Activated naive CD8-positive, alpha-beta T cell treated with anti-CD3 and anti-CD28 coated beads for 36 hours (primary cell): ENCODE results near the gene MEGF11. TPM values are rescaled to one million over a fixed set of nuclear protein-coding genes. Genes with fewer than 3 reads are reported as not detected.
A peak's percentile ranks its signal among the peaks of the same experiment; 100 is the strongest.

Source experiments
- DNase-seq: peaks from one replicate; pipeline ENCODE4 v3.0.0; 2021
- H3K27ac Mint-ChIP-seq: one replicate; pipeline ENCODE4 v1.8.0; 2022; ENCODE audit warnings: mild to moderate bottlenecking, moderate library complexity, mixed read lengths
- H3K27me3 Mint-ChIP-seq: one replicate; pipeline ENCODE4 v1.8.0; 2022; ENCODE audit warnings: mild to moderate bottlenecking, mixed read lengths
- H3K36me3 Mint-ChIP-seq: one replicate; pipeline ENCODE4 v1.8.0; 2021; ENCODE audit warnings: mild to moderate bottlenecking, mixed read lengths
- H3K4me1 Mint-ChIP-seq: one replicate; pipeline ENCODE4 v1.8.0; 2021; ENCODE audit warnings: mixed read lengths
- H3K4me3 Mint-ChIP-seq: one replicate; pipeline ENCODE4 v1.8.0; 2022; ENCODE audit warnings: mild to moderate bottlenecking, moderate library complexity, mixed read lengths
- H3K9me3 Mint-ChIP-seq: one replicate; pipeline ENCODE4 v1.8.0; 2022; ENCODE audit warnings: mixed read lengths
- total RNA-seq, 2 experiments: library from RNA; stranded (reverse); gene quantifications; one replicate each; pipeline ENCODE4 v1.2.3, GENCODE V29; 2021

MEGF11 gene
- total RNA-seq, 2 experiments from 2014 or later: not detected

DNA sequence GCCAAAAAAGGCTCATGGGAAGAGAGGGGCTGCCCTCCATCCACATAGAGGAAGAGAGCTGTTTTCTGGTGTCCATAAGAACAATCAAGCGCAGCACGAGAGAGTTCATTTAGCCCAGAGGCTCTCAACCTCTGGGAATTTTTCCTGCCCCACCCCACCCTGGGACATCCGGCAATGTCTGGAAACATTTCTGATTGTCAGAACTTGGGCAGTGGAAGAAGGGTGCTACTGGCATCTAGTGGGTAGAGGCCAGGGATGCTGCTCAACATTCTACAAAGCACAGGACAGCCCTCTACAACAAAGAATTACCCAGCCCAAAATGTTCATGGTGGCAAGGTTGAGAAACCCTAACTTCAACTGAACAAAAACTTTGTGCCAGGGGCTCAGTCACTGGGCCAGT is 291.4 kb downstream of the MEGF11 start:
- Mint-ChIP-seq H3K4me1 (no peaks in the 10 kb centered on the region), H3K27me3 (peaks cover 10% of the 10 kb centered on the region), H3K4me3 (no peak overlapping the region), H3K9me3 (no peaks in the 10 kb centered on the region), H3K36me3 (no peaks in the 10 kb centered on the region), H3K27ac (no peak overlapping the region)
- DNase-seq: no peak

DNA sequence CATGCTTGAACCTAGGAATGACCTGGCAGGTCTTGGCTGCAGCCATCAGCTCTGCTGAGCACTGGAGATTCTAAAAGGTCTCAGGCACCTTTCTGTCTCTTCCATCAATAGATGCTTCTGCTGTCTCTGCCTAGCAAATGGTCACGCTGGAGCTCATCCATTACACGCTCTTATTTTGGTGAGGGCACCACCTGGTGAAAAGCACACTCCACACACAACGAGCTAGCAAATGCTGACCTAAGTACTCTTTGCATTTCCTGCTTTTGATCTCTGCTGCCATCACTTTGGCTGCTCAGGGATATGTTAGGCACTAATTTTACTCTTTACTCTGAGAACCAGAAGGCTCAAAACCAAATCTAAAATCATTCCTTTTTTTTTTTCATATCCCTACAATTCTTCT is 293.0 kb downstream of the MEGF11 start:
- no peaks in the 10 kb centered on the region for H3K36me3 Mint-ChIP-seq
- H3K4me3 Mint-ChIP-seq: no peak overlapping the region

DNA sequence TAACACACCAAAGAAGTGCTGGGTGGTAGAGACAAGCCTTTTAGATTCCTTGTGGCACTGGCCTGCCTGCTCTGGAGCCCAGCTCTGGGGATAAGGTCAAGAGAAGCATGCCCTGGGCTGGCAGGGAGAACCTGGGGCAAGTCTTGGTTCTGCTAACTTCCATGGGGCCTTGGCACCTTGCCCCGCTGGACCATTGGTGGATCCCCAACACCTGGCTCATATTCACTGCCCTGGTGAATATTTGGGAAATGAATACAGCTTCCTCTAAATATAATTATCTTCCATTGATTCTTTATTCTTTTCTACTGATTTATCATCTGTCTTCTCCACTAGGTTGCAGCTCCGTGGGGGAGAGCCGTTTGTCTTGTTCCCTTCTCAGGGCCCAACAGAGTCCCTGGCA is 294.7 kb downstream of the MEGF11 start:
- Mint-ChIP-seq H3K27ac (peak overlapping the region; percentile 15), H3K27me3 (peaks cover 5% of the 10 kb centered on the region), H3K9me3 (no peaks in the 10 kb centered on the region), H3K4me1 (no peaks in the 10 kb centered on the region), H3K36me3 (no peaks in the 10 kb centered on the region), H3K4me3 (no peak overlapping the region)
- no peak for DNase-seq

More for the DNA sequence above, 293.0 kb downstream of the MEGF11 start:
- H3K27me3 Mint-ChIP-seq: peaks cover 5% of the 10 kb centered on the region
- no peaks in the 10 kb centered on the region for H3K9me3 Mint-ChIP-seq
- no peak for DNase-seq
- H3K4me1 Mint-ChIP-seq: no peaks in the 10 kb centered on the region
- no peak overlapping the region for H3K27ac Mint-ChIP-seq

DNA sequence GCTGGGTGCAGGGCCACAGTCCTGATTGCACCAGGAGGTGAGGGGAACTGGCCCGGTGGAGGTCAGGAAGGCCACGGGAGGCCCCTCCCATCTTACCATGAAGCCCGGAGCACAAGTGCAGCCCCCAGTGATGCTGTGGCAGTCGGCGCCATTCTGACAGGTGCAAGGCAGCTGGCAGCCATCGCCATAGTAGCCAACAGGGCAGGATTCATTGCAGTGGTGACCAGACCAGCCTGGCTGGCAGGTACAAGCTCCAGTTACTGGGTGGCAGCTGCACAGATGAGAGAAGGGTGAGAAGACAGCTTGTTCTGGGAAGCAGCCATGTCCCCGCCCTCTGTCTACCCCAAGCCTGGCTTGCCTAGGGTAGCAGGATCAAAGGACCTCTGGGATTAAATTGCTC is 296.1 kb downstream of the MEGF11 start:
- H3K4me3 Mint-ChIP-seq: no peak overlapping the region
- no peaks in the 10 kb centered on the region for H3K9me3 Mint-ChIP-seq
- H3K36me3 Mint-ChIP-seq: no peaks in the 10 kb centered on the region
- H3K27ac Mint-ChIP-seq: no peak overlapping the region
- H3K4me1 Mint-ChIP-seq: no peaks in the 10 kb centered on the region
- peaks cover 6% of the 10 kb centered on the region for H3K27me3 Mint-ChIP-seq
- no peak for DNase-seq

DNA sequence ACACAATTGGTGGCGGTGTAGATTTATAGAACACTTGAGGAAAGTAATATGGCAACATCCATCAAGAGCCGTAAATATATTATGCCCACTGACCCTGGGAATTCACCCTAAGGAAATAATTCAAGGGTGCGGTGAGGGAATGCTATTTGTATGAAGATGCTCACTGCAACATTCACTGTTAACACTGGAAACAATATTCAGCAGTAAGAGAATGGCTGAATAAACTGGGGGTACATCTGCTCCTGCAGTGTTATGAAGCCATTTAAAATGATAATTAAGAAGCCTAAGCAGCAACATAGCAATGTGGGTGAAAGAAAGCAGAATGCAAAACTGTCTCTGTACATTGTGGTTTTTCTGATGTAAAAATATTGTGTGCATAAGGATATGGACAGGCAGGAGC is 296.7 kb downstream of the MEGF11 start:
- no peaks in the 10 kb centered on the region for H3K9me3 Mint-ChIP-seq
- no peak for DNase-seq
- no peaks in the 10 kb centered on the region for H3K4me1 Mint-ChIP-seq
- H3K36me3 Mint-ChIP-seq: no peaks in the 10 kb centered on the region
- no peak overlapping the region for H3K27ac Mint-ChIP-seq
- H3K4me3 Mint-ChIP-seq: no peak overlapping the region
- peaks cover 8% of the 10 kb centered on the region for H3K27me3 Mint-ChIP-seq

DNA sequence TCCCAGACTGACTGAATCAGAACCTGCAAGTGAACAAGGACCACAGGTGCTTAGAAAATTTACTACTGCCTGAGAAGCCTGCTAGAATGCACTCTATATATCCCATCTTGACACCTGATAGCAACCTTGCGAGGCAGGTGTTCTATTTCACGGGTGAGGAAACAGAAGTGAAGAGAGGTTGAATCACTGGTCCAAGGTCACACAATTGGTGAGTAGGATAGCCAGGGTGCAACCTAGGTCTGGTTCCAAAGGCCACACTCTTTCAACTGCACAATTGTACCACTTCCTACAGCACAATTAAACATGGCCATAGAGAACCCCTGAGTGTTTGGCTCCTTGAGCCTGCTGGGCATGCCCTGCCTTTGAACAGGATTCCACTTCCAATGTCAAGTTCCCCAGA is 297.2 kb downstream of the MEGF11 start:
- no peaks in the 10 kb centered on the region for H3K4me1 Mint-ChIP-seq
- no peaks in the 10 kb centered on the region for H3K9me3 Mint-ChIP-seq
- no peak for DNase-seq
- H3K36me3 Mint-ChIP-seq: no peaks in the 10 kb centered on the region
- peaks cover 5% of the 10 kb centered on the region for H3K27me3 Mint-ChIP-seq
- H3K27ac Mint-ChIP-seq: no peak overlapping the region
- no peak overlapping the region for H3K4me3 Mint-ChIP-seq

DNA sequence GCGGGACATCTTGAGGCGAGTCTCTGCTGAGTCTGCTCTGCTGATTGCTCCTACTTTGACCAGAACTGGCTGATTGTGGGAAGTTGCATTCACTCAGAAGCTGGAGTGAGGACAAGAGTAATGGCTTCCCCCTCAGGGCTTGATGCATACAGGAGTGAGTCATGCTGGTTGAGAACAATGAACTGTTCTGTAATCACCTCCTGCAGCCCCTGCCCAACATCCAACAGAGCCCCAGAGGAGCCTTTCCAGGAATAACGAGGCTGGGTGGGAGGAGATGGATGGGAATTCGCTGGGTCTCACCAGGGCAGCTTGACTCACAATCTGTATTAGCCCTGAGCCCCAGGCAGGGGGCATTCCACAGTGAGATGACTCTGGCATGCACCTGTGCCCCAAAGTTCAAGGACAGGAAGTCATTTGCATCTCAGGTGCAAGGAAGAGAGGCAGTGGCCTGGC is 299.2 kb downstream of the MEGF11 start:
- Mint-ChIP-seq H3K27ac (no peak overlapping the region), H3K4me3 (no peak overlapping the region), H3K9me3 (no peaks in the 10 kb centered on the region), H3K4me1 (no peaks in the 10 kb centered on the region), H3K27me3 (peaks cover 5% of the 10 kb centered on the region), H3K36me3 (no peaks in the 10 kb centered on the region)
- DNase-seq: no peak

DNA sequence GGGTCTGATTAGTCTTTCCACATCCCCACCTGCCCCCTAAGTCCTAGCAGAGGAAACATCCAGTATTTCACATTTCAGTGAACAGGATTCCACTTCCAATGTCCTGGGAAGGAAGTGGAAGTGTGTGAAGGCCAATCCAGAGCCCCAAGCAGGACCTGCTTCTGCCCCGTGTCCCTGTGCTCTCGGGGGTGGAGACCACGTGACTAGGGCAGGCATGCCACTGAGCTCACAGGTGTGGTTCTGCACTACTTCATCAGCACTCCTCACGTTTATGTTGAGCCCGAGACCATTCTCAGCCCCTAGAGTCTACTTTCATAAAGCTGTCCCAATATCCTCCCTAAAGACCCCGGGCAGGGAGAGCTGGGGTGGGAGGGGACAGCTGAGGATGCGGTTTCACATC is 299.9 kb downstream of the MEGF11 start:
- Mint-ChIP-seq H3K9me3 (no peaks in the 10 kb centered on the region), H3K4me3 (no peak overlapping the region), H3K36me3 (no peaks in the 10 kb centered on the region), H3K27ac (no peak overlapping the region), H3K27me3 (peaks cover 5% of the 10 kb centered on the region), H3K4me1 (no peaks in the 10 kb centered on the region)
- DNase-seq: no peak

DNA sequence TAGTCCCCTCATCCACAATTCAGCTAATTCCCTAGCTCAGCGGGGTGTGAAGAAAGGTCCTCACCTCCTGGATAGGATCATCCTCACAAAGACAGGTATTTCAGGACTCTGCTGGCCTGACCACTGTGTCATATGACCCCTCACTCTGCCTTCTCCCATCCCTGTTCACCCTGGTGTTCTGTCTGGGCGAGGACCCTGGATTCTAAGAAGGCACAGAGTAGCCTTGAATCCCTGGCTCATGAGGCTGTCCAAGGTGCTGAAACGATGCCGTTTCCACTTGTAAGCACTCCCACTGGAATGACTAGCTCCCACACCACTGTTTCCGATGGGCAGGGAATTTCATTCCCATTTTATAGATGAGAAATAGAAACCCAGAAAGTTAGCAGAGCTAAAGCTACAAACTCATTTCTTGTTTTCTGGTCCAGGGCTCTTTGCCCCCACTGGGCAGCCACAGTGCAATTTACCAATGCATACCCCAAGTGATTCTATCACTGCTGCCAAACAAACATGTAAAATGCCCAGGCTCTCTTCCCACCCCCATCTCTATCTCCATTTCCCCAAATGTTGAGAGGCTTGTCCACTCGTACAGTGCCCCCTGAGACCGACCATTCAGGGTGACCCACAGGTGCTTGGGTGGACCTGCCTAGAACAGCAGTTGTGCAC is 301.0 kb downstream of the MEGF11 start:
- no peaks in the 10 kb centered on the region for H3K4me1 Mint-ChIP-seq
- no peak for DNase-seq
- no peaks in the 10 kb centered on the region for H3K9me3 Mint-ChIP-seq
- H3K4me3 Mint-ChIP-seq: no peak overlapping the region
- H3K36me3 Mint-ChIP-seq: no peaks in the 10 kb centered on the region
- peaks cover 5% of the 10 kb centered on the region for H3K27me3 Mint-ChIP-seq
- H3K27ac Mint-ChIP-seq: no peak overlapping the region

DNA sequence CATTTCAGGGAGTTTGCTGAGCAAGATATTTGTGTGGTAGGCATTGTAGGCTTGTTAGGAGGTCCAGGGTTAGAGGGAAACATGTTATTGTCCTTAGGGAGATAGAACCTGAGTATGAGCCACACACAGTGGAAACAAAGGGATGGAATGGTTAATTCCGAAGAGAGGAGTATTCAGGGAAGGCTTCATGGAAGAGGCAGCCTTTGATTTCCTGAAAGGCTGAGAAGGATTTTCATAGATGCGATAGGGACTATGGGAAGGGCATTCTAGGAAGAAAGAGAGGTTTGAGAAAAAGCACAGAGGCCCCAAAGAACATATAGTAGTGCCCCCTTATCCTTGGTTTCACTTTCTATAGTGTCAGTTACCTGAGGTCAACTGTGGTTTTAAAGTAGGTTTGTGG is 302.5 kb downstream of the MEGF11 start:
- no peaks in the 10 kb centered on the region for H3K36me3 Mint-ChIP-seq
- DNase-seq: no peak
- H3K27ac Mint-ChIP-seq: no peak overlapping the region
- H3K4me1 Mint-ChIP-seq: no peaks in the 10 kb centered on the region
- H3K27me3 Mint-ChIP-seq: peaks cover 5% of the 10 kb centered on the region
- no peak overlapping the region for H3K4me3 Mint-ChIP-seq
- H3K9me3 Mint-ChIP-seq: no peaks in the 10 kb centered on the region

DNA sequence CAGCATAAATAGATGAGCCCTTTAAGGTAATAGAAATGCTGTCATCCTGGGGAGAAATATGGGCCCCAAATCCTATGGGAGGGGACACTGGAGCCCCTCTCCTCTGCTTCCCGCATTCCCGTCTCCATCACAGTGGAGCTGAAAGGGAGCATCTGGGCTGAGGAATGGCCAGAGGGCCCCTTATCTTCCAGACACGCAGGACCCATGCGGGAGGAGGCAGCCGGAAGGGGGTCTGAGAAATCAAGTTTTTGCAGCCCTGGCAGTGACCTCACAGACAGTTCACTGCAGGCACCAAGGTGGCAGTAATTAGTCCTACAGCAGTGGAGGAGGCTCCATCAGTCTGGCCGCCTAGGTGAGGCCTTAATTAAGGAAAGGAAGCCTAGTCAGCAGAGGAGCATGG is 304.1 kb downstream of the MEGF11 start:
- H3K27ac Mint-ChIP-seq: no peak overlapping the region
- DNase-seq: no peak
- no peaks in the 10 kb centered on the region for H3K4me1 Mint-ChIP-seq
- no peaks in the 10 kb centered on the region for H3K36me3 Mint-ChIP-seq
- H3K4me3 Mint-ChIP-seq: no peak overlapping the region
- no peaks in the 10 kb centered on the region for H3K9me3 Mint-ChIP-seq
- peaks cover 5% of the 10 kb centered on the region for H3K27me3 Mint-ChIP-seq

DNA sequence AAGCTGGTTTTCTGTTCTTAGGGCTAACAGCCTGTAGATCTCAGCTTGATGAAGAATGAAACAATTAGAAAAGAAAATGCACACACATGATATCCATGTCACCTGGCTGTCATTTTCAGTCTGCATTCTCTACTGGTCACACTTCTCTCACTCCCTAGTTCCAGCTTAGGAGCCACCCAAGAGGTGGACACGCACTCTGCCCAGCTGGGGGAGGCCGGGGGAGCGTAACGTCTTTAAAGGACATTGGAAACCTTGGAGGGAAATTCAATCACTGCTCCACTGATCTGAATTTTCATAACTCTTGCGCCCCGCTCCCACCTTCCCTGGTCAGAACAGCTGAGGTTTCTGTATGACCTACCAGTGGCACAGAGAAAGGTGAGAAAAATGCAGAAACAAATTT is 304.5 kb downstream of the MEGF11 start:
- no peaks in the 10 kb centered on the region for H3K9me3 Mint-ChIP-seq
- no peak for DNase-seq
- H3K36me3 Mint-ChIP-seq: no peaks in the 10 kb centered on the region
- H3K4me1 Mint-ChIP-seq: no peaks in the 10 kb centered on the region
- no peak overlapping the region for H3K27ac Mint-ChIP-seq
- no peak overlapping the region for H3K4me3 Mint-ChIP-seq
- H3K27me3 Mint-ChIP-seq: peaks cover 5% of the 10 kb centered on the region

DNA sequence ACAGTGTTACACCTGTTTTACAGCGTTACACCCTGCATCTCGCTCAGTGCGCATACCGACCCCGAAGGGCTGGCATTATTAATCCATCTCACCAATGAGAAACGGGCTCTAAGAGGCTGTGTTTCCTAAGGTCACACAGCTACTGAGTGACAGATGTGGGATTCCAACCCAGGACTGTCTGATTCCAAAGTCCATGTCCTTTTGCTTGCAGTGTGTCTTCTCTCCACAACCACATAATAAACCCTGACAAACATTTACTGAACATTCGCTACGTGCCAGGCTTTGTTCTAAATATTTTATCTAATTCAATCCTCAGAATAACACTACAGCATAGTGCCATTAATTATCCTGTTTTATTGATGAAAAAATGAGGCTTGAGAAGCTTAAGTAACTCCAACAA is 305.2 kb downstream of the MEGF11 start:
- no peaks in the 10 kb centered on the region for H3K9me3 Mint-ChIP-seq
- no peak overlapping the region for H3K27ac Mint-ChIP-seq
- no peaks in the 10 kb centered on the region for H3K36me3 Mint-ChIP-seq
- no peaks in the 10 kb centered on the region for H3K4me1 Mint-ChIP-seq
- DNase-seq: no peak
- H3K4me3 Mint-ChIP-seq: no peak overlapping the region
- peaks cover 5% of the 10 kb centered on the region for H3K27me3 Mint-ChIP-seq

DNA sequence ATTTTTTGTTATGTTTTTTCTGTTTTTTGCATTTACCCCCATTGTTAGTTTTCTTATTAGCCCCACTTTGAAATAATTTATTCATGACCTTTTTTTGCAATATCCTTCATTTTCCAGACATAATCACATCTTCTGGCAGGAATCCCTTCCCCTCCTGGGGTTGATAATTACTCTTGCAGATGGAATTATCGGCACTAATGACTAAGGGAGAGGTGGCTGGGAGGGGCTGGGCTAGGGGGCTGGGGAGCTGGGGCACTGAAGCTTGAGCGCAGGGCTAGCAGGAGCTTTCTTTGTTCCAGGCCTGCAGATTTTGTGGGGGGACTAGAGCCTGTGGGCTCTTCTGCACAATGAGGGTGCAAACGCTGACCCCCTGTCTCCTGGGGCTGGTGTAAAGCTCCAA is 306.5 kb downstream of the MEGF11 start:
- Mint-ChIP-seq H3K4me1 (peaks cover 4% of the 10 kb centered on the region), H3K9me3 (no peaks in the 10 kb centered on the region), H3K36me3 (no peaks in the 10 kb centered on the region), H3K4me3 (no peak overlapping the region), H3K27me3 (peaks cover under 1% of the 10 kb centered on the region), H3K27ac (no peak overlapping the region)
- no peak for DNase-seq

DNA sequence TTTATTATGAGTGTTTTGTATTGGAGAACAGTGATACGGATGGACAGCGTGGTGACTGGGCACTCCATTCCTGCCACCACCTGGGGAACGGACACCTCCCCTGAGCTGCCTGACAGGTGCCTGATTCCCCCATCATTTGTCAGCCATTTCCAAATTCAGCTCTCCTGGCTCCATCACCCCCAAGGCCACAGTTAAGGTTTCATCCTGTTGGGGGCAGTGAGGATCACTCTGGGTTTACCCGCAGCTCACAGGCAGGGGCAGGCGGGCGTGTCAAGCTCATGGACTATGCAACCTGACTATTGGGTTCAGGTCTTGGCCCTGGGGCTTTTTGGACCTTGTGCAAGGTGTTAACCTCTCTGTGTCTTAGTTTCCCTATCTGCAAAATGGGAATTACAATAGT is 307.9 kb downstream of the MEGF11 start:
- Mint-ChIP-seq H3K36me3 (no peaks in the 10 kb centered on the region), H3K27me3 (no peaks in the 10 kb centered on the region), H3K4me3 (no peak overlapping the region), H3K4me1 (peaks cover 4% of the 10 kb centered on the region), H3K27ac (no peak overlapping the region), H3K9me3 (no peaks in the 10 kb centered on the region)
- DNase-seq: no peak

DNA sequence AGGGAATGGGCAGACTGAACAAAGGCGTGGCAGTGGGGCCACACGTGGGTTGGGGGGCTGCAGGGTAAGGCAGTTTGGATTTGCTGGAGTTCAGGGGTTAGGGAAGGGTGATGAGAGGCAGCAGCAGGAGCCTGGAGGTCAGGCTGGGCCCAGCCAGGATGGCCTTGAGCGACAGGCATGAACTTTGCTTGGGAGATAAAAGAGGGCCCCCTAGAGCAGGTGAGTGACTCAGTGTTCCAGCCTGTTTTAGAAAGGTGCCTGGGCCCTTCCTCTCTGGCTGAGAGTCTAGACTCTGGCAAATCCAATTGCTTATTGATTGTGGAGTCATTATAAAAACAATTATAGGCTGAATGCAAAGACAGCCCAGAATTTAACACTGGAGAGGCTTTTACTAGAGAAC is 309.1 kb downstream of the MEGF11 start:
- no peaks in the 10 kb centered on the region for H3K9me3 Mint-ChIP-seq
- H3K36me3 Mint-ChIP-seq: no peaks in the 10 kb centered on the region
- DNase-seq: no peak
- no peak overlapping the region for H3K27ac Mint-ChIP-seq
- H3K27me3 Mint-ChIP-seq: no peaks in the 10 kb centered on the region
- H3K4me3 Mint-ChIP-seq: no peak overlapping the region
- peaks cover 4% of the 10 kb centered on the region for H3K4me1 Mint-ChIP-seq
